ENCODE measurements around the gene TXNRD3. TPM values are rescaled to one million over a fixed set of nuclear protein-coding genes. Genes with fewer than 3 reads are reported as not detected.

The TXNRD3 gene
- polyA plus RNA-seq, 3 donors, result 0.57 to 1.7 (median 0.90) TPM

DNA sequence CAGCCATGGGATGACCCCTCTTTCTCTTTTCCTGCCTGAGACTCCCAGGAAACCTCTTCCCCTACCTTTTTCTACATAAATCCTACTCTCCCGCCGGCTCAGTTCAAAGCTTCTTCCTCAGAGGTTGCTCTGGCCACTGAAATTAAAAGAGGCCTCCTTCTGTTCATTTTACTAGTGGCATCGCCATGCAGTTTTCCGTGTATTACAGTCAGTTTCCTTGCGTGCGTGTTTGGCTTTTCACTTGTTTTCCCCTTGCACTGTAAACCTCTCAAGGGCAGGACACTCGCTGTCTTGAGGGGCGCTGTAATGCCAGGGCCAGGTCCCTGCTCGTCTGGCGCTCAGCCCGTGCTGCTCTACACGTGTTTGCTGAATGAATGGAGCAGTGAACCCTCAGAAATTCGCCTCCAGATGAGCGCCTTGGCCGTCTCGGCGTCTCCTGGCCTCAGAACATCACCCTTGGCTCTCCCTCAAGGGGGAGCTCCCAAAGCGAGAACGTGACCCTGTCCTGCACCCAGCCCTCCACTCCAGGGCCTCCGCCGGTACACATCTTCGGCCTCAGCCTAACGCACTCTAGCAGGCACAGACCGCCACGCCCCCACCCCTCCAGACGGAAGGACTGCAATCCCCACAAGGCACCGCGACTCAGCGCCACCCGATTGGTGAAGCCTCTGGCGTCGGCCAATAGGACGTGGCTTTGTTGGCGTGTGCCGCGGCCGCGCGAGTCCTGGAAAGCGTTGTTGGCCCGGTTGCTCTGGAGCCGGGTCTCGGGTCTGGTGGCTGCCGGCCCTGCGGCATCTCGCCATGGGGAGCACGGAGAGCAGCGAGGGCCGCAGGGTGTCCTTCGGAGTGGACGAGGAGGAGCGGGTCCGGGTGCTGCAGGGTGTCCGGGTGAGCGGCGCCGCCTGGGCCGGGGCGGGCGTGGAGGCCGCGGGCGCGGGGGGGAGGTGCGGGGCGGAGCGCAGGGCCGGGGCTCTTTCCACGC, 48.9 kb upstream of the TXNRD3 start, which contains the start of gene CHCHD6:
CHCHD6 (plus strand) TSS at position 729 of the 982 bp plus-strand sequence; CDS start at position 802, 73 bp downstream.
- Mint-ChIP-seq H3K27ac (peak within 1 kb of the TSS in 5 of 7 donors; percentile 24 to 82 (median 59)), H3K9me3 (peaks cover 0 to 3% (median 0%) of the 10 kb centered on the region in 7 donors), H3K4me1 (peaks cover 17% of the 10 kb centered on the region), H3K36me3 (no peaks in the 10 kb centered on the region), H3K4me3 (peak within 1 kb of the TSS; percentile 95 to 97), H3K27me3 (ENCODE audit: low read depth in 3 of 3) (peaks cover 28 to 54% (median 34%) of the 10 kb centered on the region in 3 donors)
- Histone ChIP-seq H3K4me2 (replicated peaks; ENCODE audit: extremely low read depth, low read length, poor library complexity, severe bottlenecking) (peak within 1 kb of the TSS; percentile 92), H3K36me3 (replicated peaks in 1 of 2; ENCODE audit: control insufficient read depth in 1 of 2, insufficient read depth in 2 of 2, low read length in 2 of 2) (no peaks in the 10 kb centered on the region), H3K4me3 (replicated peaks in 1 of 3; ENCODE audit: low read depth in 2 of 3, low read length in 3 of 3) (peak within 1 kb of the TSS; percentile 56 to 90 (median 71)), H3K4me1 (ENCODE audit: control insufficient read depth in 1 of 2, insufficient read depth in 2 of 2, low read length in 2 of 2) (peaks cover 14 to 18% of the 10 kb centered on the region in 2 donors), H3K9ac (ENCODE audit: insufficient read depth, low read length, poor library complexity, severe bottlenecking) (peak within 1 kb of the TSS; percentile 72), H3K27me3 (ENCODE audit: control insufficient read depth in 2 of 2, insufficient read depth in 2 of 2, low read length in 2 of 2) (peaks cover 12 to 40% of the 10 kb centered on the region in 2 donors), H2AFZ (ENCODE audit: insufficient read depth, low read depth, low read length, poor library complexity, severe bottlenecking) (peak within 1 kb of the TSS; percentile 97), H3K9me3 (replicated peaks in 1 of 2; ENCODE audit: control insufficient read depth in 1 of 2, insufficient read depth in 1 of 2, low read length in 2 of 2) (no peaks in the 10 kb centered on the region), H3K27ac (ENCODE audit: low read depth in 1 of 2, low read length in 2 of 2) (no peak within 1 kb of the TSS), H3K79me2 (ENCODE audit: insufficient read depth, low read length) (no peaks in the 10 kb centered on the region), H4K20me1 (ENCODE audit: insufficient read depth, low read length) (no peaks in the 10 kb centered on the region)
- peak; percentile 88 to 93 (median 90) for DNase-seq
- WGBS (ENCODE audit: insufficient coverage), result 5% methylated on average over 64 of the region's 69 CpGs
- TF ChIP-seq, protein P1, sequence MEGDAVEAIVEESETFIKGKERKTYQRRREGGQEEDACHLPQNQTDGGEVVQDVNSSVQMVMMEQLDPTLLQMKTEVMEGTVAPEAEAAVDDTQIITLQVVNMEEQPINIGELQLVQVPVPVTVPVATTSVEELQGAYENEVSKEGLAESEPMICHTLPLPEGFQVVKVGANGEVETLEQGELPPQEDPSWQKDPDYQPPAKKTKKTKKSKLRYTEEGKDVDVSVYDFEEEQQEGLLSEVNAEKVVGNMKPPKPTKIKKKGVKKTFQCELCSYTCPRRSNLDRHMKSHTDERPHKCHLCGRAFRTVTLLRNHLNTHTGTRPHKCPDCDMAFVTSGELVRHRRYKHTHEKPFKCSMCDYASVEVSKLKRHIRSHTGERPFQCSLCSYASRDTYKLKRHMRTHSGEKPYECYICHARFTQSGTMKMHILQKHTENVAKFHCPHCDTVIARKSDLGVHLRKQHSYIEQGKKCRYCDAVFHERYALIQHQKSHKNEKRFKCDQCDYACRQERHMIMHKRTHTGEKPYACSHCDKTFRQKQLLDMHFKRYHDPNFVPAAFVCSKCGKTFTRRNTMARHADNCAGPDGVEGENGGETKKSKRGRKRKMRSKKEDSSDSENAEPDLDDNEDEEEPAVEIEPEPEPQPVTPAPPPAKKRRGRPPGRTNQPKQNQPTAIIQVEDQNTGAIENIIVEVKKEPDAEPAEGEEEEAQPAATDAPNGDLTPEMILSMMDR (IDR thresholded peaks at IDR 0.05), result no peak
- intact Hi-C loops (cut with micrococcal nuclease), result loop anchor here in 1 of 2 donors (10.0 kb wide), 1 partner anchor 281 kb away; the partner anchor contains the start of gene PLXNA1

DNA sequence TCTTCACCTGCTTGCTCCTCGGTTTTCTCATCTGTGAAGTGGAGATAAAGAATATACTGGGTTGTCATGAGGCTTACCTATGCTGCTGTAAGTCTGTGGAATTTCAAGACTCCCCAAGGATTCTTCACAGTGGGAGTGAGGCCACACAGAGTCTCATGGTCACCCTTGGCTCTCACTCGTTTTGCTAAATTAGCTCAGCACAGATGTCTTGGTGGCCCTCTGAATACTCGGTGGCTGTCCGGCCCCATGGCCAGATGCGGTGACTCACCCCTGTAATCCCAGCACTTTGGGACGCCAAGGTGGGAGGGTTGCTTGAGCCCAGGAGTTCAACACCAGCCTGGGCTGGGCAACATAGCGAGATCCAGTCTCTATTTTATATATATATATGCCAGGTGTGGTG, 44.1 kb upstream of the TXNRD3 start:
- H3K27me3 ChIP-seq (ENCODE audit: control insufficient read depth in 2 of 2, insufficient read depth in 2 of 2, low read length in 2 of 2), result peaks cover 9 to 27% of the 10 kb centered on the region in 2 donors
- no peaks in the 10 kb centered on the region for H3K36me3 ChIP-seq (replicated peaks in 1 of 2; ENCODE audit: control insufficient read depth in 1 of 2, insufficient read depth in 2 of 2, low read length in 2 of 2)
- H4K20me1 ChIP-seq (ENCODE audit: insufficient read depth, low read length), result no peaks in the 10 kb centered on the region
- H3K36me3 Mint-ChIP-seq, result no peaks in the 10 kb centered on the region
- no peak overlapping the region for H3K27ac ChIP-seq (ENCODE audit: low read depth in 1 of 2, low read length in 2 of 2)
- H3K79me2 ChIP-seq (ENCODE audit: insufficient read depth, low read length), result no peaks in the 10 kb centered on the region
- H3K9ac ChIP-seq (ENCODE audit: insufficient read depth, low read length, poor library complexity, severe bottlenecking), result no peak overlapping the region
- H3K9me3 Mint-ChIP-seq, result peaks cover 0 to 3% (median 0%) of the 10 kb centered on the region in 7 donors
- peaks cover 8% of the 10 kb centered on the region for H3K4me1 Mint-ChIP-seq
- H3K4me3 ChIP-seq (replicated peaks in 1 of 3; ENCODE audit: low read depth in 2 of 3, low read length in 3 of 3), result no peak overlapping the region
- intact Hi-C loops (cut with micrococcal nuclease), result no loop called here
- no peak overlapping the region for H3K27ac Mint-ChIP-seq
- no peak overlapping the region for H2AFZ ChIP-seq (ENCODE audit: insufficient read depth, low read depth, low read length, poor library complexity, severe bottlenecking)
- TF ChIP-seq, protein P1 (IDR thresholded peaks at IDR 0.05), result no peak
- peaks cover 8 to 9% of the 10 kb centered on the region in 2 donors for H3K4me1 ChIP-seq (ENCODE audit: control insufficient read depth in 1 of 2, insufficient read depth in 2 of 2, low read length in 2 of 2)
- no peak overlapping the region for H3K4me2 ChIP-seq (replicated peaks; ENCODE audit: extremely low read depth, low read length, poor library complexity, severe bottlenecking)
- H3K4me3 Mint-ChIP-seq, result peak overlapping the region in 1 of 2 donors; percentile 6
- H3K9me3 ChIP-seq (replicated peaks in 1 of 2; ENCODE audit: control insufficient read depth in 1 of 2, insufficient read depth in 1 of 2, low read length in 2 of 2), result no peaks in the 10 kb centered on the region
- 94% methylated on average over 3 of the region's 7 CpGs for WGBS (ENCODE audit: insufficient coverage)
- DNase-seq, result no peak
- peaks cover 28 to 60% (median 39%) of the 10 kb centered on the region in 3 donors for H3K27me3 Mint-ChIP-seq (ENCODE audit: low read depth in 3 of 3)
